Upper lobe of left lung (tissue), 6 donors: Measurements from ENCODE around the gene ACKR3. TPM values are rescaled to one million over a fixed set of nuclear protein-coding genes. Genes with fewer than 3 reads are reported as not detected.

ENCODE experiments used
- ATAC-seq, 2 donors: fragments of 200-7000 bp; cut with Tn5 transposase; one replicate each; pipeline ENCODE4 v1.9.1; 2022; ENCODE audit warnings: mild to moderate bottlenecking in 2 of 2, moderate library complexity in 2 of 2; ENCODE audit not compliant: low FRiP score in 2 of 2
- DNase-seq, 2 donors: peaks; one replicate each; pipeline ENCODE4 v3.0.0-alpha.2; 2019 to 2020
- H3K27ac ChIP-seq, 4 donors: fragments of 200-600 bp; sonication (generic); one replicate each; pipeline ENCODE4 v1.5.1; 2016 to 2019
- H3K27me3 ChIP-seq, 4 donors: fragments of 200-600 bp; sonication (generic); one replicate each; pipeline ENCODE4 v1.5.1; 2017 to 2019
- H3K36me3 ChIP-seq, 4 donors: fragments of 200-600 bp; sonication (generic); one replicate each; pipeline ENCODE4 v1.5.1; 2016 to 2019
- H3K4me1 ChIP-seq, 4 donors: fragments of 200-600 bp; sonication (generic); one replicate each; pipeline ENCODE4 v1.5.1; 2018 to 2019
- H3K4me3 ChIP-seq, 4 donors: fragments of 200-600 bp; sonication (generic); one replicate each; pipeline ENCODE4 v1.5.1; 2017 to 2019; ENCODE audit warnings: mild to moderate bottlenecking in 2 of 4, moderate library complexity in 1 of 4
- H3K9me3 ChIP-seq, 4 donors: fragments of 200-600 bp; sonication (generic); one replicate each; pipeline ENCODE4 v1.5.1; 2018 to 2019
- EP300 ChIP-seq, 4 donors: sonication (generic); formaldehyde crosslinking; IDR thresholded peaks; one replicate each; pipeline ENCODE4 v1.5.1; 2017; ENCODE audit warnings: antibody characterized with exemption in 4 of 4, control low read depth in 2 of 4
- POLR2A ChIP-seq, 4 donors: fragments of 450-650 bp; IDR thresholded peaks; one replicate each; pipeline ENCODE4 v1.5.1; 2016 to 2017; ENCODE audit warnings: antibody characterized with exemption in 4 of 4, mild to moderate bottlenecking in 2 of 4
- POLR2AphosphoS5 ChIP-seq, 2 donors: sonication (generic); formaldehyde crosslinking; IDR thresholded peaks; one replicate each; pipeline ENCODE4 v1.5.1; 2017; ENCODE audit warnings: antibody characterized with exemption in 2 of 2
- WGBS, 2 donors: methylation state at CpG; one replicate each; pipeline ENCODE4 v1.1.5; 2017 to 2018; 5-methylcytosine and 5-hydroxymethylcytosine counted together
- total RNA-seq, 6 donors: library from RNA; depleted of rRNA in 4 of 6; stranded (reverse); fragments of >200 nt in 4 of 6; gene quantifications; one replicate each; pipeline versions ENCODE4 v1.1.0 to v1.2.1, GENCODE V29; 2016 to 2021
- TF ChIP-seq, protein P1 (sequence below), 6 experiments: fragments of 450-650 bp in 4 of 6; fragments of 200-600 bp in 2 of 6; sonication (generic) in 2 of 6; IDR thresholded peaks; one replicate each; pipeline ENCODE4 v1.5.1; 2016 to 2019; ENCODE audit warnings: antibody characterized with exemption in 6 of 6
- donor health status: DM: no; HTN: no; CAD: no; lungs with moderate emphysema.
- donor health status: DM: no; HTN: yes; CAD: no; lungs with severe emphysema.

Gene ACKR3
- total RNA-seq = 10 to 100 TPM in 3 of 6 donors, 1 to 10 TPM in 3; 3.9 to 28.5 (median 10.5) TPM

GRCh38 chr2:236569573-236569973, at the start of gene ACKR3:
ACKR3 (plus strand) TSS chr2:236569825; CDS start chr2:236580466, 10,641 bp downstream.
- Histone ChIP-seq H3K4me1 (peaks cover 32 to 36% (median 35%) of the 10 kb centered on the region in 4 donors), H3K36me3 (no peaks in the 10 kb centered on the region), H3K9me3 (no peaks in the 10 kb centered on the region), H3K27ac (peak within 1 kb of the TSS in 3 of 4 donors; percentile 73 to 81 (median 80)), H3K4me3 (peak within 1 kb of the TSS in 3 of 4 donors; percentile 35 to 51 (median 48)), H3K27me3 (peaks cover 0 to 7% (median 0%) of the 10 kb centered on the region in 4 donors)
- ATAC-seq (peak; percentile 79 to 80), DNase-seq (peak; percentile 78 to 86)
- TF ChIP-seq, protein P1, sequence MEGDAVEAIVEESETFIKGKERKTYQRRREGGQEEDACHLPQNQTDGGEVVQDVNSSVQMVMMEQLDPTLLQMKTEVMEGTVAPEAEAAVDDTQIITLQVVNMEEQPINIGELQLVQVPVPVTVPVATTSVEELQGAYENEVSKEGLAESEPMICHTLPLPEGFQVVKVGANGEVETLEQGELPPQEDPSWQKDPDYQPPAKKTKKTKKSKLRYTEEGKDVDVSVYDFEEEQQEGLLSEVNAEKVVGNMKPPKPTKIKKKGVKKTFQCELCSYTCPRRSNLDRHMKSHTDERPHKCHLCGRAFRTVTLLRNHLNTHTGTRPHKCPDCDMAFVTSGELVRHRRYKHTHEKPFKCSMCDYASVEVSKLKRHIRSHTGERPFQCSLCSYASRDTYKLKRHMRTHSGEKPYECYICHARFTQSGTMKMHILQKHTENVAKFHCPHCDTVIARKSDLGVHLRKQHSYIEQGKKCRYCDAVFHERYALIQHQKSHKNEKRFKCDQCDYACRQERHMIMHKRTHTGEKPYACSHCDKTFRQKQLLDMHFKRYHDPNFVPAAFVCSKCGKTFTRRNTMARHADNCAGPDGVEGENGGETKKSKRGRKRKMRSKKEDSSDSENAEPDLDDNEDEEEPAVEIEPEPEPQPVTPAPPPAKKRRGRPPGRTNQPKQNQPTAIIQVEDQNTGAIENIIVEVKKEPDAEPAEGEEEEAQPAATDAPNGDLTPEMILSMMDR (IDR thresholded peaks at IDR 0.05) = peak in 4 of 6 experiments; percentile 18 to 51 (median 39)
- TF ChIP-seq POLR2A (IDR thresholded peaks at IDR 0.05) (peak in 2 of 4 donors; percentile 26 to 72), POLR2AphosphoS5 (IDR thresholded peaks at IDR 0.05) (peak; percentile 20 to 57), EP300 (IDR thresholded peaks at IDR 0.05) (no peak)
- WGBS, 2 donors = 1 to 4% methylated on average over 2 to 10 of the region's 10 CpGs

GRCh38 chr2:236521556-236521955, 48.1 kb upstream of the ACKR3 start:
- Histone ChIP-seq H3K4me1 (no peaks in the 10 kb centered on the region), H3K4me3 (no peak overlapping the region), H3K27me3 (no peaks in the 10 kb centered on the region), H3K9me3 (no peaks in the 10 kb centered on the region), H3K27ac (no peak overlapping the region), H3K36me3 (no peaks in the 10 kb centered on the region)
- TF ChIP-seq POLR2AphosphoS5 (IDR thresholded peaks at IDR 0.05) = no peak
- TF ChIP-seq EP300 (IDR thresholded peaks at IDR 0.05) = no peak
- TF ChIP-seq POLR2A (IDR thresholded peaks at IDR 0.05) = no peak
- TF ChIP-seq, protein P1 (IDR thresholded peaks at IDR 0.05) = no peak
- DNase-seq = no peak
- ATAC-seq = no peak

GRCh38 chr2:236523249-236523648, 46.4 kb upstream of the ACKR3 start:
- no peaks in the 10 kb centered on the region for H3K27me3 ChIP-seq
- H3K27ac ChIP-seq = no peak overlapping the region
- ATAC-seq (no peak), DNase-seq (no peak)
- no peaks in the 10 kb centered on the region for H3K9me3 ChIP-seq
- TF ChIP-seq, protein P1 (IDR thresholded peaks at IDR 0.05) = no peak
- TF ChIP-seq EP300 (IDR thresholded peaks at IDR 0.05) = no peak
- no peak overlapping the region for H3K4me3 ChIP-seq
- no peaks in the 10 kb centered on the region for H3K4me1 ChIP-seq
- no peaks in the 10 kb centered on the region for H3K36me3 ChIP-seq

DNA sequence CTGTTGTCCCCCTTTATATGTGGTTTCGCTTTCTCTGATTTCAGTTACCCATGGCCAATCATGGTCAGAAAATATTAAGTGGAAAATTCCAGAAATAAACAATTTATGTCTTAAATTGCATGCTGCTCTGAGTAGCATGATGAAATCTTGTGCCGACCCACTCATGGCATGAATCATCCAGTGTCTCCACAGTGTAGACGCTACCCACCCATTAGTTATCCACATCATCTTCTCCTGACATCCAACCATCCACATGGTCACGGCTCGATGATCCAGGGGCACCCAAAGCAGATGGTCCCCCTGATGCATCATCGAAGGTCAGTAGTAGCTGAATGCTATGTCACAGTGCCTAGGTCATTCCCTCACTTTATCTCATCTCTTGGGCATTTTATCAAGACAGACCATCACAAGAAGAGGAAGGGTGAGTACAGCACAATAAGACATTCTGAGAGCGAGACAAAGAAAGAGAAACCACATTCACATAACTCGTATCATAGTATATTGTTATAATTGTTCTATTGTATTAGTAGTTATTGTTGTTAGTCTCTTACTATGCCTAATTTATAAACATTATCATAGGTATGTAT, 44.1 kb upstream of the ACKR3 start:
- TF ChIP-seq POLR2A (IDR thresholded peaks at IDR 0.05) = no peak
- TF ChIP-seq POLR2AphosphoS5 (IDR thresholded peaks at IDR 0.05) = no peak
- TF ChIP-seq EP300 (IDR thresholded peaks at IDR 0.05) = no peak
- TF ChIP-seq, protein P1 (IDR thresholded peaks at IDR 0.05) = no peak
- no peak for ATAC-seq
- WGBS, 2 donors = 81% methylated on average over 8 of the region's 8 CpGs

More for the DNA sequence above, 44.1 kb upstream of the ACKR3 start:
- no peak for DNase-seq
- no peaks in the 10 kb centered on the region for H3K36me3 ChIP-seq
- H3K27me3 ChIP-seq = no peaks in the 10 kb centered on the region
- no peak overlapping the region for H3K4me3 ChIP-seq
- no peaks in the 10 kb centered on the region for H3K9me3 ChIP-seq
- H3K4me1 ChIP-seq = no peaks in the 10 kb centered on the region
- no peak overlapping the region for H3K27ac ChIP-seq
